HL-60/S4 (cell line): ENCODE data around the gene FAH.
"Not testable (repeated sequence)": the region's sequence is repeated elsewhere in the genome, so short reads cannot be mapped to it uniquely, and the experiment has no call there.

Experiments
- in situ Hi-C: fragments of 300-500 bp; cut with MboI; formaldehyde crosslinking; loops from 2 replicates; pipeline ENCODE4 v1.14.3; 2022; ENCODE audit warnings: low sequenced_read_pairs

FAH gene

GRCh38 chr15:80152896-80153876, at the start of gene FAH:
Gene FAH, plus strand, starts transcription at chr15:80152999. Its CDS starts 56 bp downstream, at chr15:80153055.
- in situ Hi-C loops: no loop called here

DNA sequence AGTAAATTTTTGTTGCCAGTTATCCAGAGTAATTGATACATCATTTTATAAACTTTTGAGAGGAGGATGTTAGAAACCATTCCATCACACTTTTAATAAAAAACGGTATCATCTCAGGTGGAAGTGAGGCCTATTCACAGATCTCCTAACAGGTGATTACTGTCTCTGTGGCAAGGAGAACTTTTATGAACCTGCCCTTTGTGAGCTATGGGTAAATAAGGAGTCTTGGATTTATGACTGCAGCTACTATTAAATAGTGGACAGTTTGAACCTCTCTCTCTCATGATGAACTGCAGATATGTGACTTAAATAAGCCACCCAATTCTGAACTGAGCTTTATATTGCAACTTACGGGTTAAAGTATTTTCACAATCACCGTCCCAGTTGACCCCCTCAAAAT, 47.6 kb upstream of the FAH start:
- in situ Hi-C loops: no loop called here

GRCh38 chr15:80105595-80105994, 47.2 kb upstream of the FAH start:
- in situ Hi-C loops: no loop called here

- in situ Hi-C loops: no loop called here
Measured at GRCh38 chr15:80106051-80106450, 46.7 kb upstream of the FAH start.

GRCh38 chr15:80107204-80107603, 45.6 kb upstream of the FAH start:
- in situ Hi-C loops: no loop called here

- in situ Hi-C loops: no loop called here
Measured at GRCh38 chr15:80107774-80108173, 45.0 kb upstream of the FAH start.

GRCh38 chr15:80109388-80109787, 43.4 kb upstream of the FAH start:
- in situ Hi-C loops: no loop called here

DNA sequence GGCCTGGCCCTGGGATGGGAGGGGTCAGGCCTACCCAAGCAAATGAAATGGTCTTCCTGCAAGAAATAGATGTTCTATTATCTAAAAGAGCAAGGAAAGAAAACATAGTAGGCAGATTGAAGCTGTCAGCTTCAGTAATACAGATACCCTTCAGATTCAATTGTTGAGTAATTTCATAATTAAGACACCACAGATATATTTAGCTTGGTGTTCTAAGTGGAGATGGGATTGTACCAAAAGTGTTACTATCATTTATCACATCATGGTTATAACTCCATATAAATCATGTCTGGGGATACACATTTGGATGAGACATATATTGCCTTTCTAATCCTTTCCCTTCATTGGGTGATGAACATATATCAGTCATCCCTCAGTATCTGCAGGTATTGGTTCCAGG, 41.9 kb upstream of the FAH start:
- in situ Hi-C loops: no loop called here

GRCh38 chr15:80114114-80114513, 38.7 kb upstream of the FAH start:
- in situ Hi-C loops: no loop called here

GRCh38 chr15:80115021-80115420, 37.8 kb upstream of the FAH start:
- in situ Hi-C loops: no loop called here

GRCh38 chr15:80118956-80119355, 33.8 kb upstream of the FAH start:
- in situ Hi-C loops: no loop called here

- in situ Hi-C loops: no loop called here
Measured at GRCh38 chr15:80120636-80121035, 32.2 kb upstream of the FAH start.

DNA sequence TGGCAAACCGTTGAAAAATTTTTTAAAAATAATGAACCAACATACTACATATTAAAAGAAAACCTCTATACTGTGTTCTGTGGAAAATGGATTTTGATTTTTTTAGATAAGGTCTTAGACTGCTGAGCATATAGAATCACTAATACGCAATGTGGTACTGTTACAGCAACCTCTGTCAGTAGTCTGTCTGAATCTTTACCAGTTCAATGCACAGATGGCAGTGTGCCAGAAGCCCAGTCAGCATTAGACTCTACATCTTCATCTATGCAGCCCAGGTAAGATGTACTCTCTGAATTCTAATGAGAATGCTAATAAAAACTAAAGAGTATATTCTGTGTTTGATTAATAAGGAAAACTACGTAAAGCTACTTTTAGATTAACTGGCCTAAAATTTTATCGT, 31.3 kb upstream of the FAH start:
- in situ Hi-C loops: no loop called here

DNA sequence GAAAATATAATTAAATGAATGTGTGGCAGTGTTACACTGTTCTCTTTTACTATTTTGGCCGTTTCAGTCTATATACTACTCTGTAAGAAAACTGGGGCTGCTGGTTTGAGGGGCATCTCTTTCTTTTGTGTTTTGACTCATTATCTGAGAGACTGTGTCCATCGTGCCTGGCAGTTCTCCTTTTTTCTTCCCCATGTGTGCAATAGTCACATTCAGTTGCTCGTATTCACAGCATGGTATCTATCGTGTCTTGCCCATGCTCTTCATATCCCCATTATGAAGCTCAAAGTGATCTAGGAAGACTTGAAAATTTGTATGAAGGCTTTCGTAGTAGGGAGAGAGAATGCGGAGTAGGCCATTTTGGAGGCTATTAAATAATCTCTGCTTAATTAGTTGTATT, 29.8 kb upstream of the FAH start:
- in situ Hi-C loops: no loop called here

DNA sequence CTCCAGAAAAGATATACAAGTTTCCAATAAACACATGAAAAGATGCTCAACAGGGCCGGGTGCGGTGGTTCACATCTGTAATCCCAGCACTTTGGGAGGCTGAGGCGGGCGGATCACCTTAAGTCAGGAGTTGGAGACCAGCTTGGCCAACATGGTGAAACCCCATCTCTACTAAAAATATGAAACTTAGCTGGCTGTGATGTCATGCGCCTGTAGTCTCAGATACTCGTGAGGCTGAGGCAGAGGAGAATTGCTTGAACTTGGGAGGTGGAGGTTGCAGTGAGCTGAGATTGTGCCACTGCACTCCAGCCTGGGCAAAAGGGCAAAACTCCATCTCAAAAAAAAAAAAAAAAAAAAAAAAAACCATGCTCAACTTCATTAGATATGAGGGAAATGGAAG, 25.5 kb upstream of the FAH start:
- in situ Hi-C loops: not testable (repeated sequence)

GRCh38 chr15:80127911-80128310, 24.9 kb upstream of the FAH start:
- in situ Hi-C loops: no loop called here

DNA sequence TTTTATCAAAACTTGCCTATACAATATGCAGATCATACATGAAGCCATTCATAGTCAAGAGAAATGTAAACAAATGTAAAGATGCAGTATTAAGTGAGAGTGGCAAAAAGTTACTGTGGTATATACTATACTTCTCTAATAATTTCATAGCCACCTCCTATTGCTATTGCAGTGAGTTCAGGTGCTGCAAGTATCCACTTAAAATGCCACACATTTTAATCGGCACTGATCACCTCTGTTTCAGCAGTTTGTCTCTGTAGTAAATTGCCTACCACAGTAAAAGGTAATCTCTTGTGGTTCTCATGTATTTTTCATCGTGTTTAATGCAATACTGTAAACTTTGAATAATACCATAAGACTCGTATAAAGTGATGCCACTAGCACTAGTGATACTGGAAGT, 20.4 kb upstream of the FAH start:
- in situ Hi-C loops: no loop called here

GRCh38 chr15:80136854-80137253, 15.9 kb upstream of the FAH start:
- in situ Hi-C loops: no loop called here

- in situ Hi-C loops: no loop called here
Measured at GRCh38 chr15:80138961-80139360, 13.8 kb upstream of the FAH start.

GRCh38 chr15:80140909-80141308, 11.9 kb upstream of the FAH start:
- in situ Hi-C loops: no loop called here

DNA sequence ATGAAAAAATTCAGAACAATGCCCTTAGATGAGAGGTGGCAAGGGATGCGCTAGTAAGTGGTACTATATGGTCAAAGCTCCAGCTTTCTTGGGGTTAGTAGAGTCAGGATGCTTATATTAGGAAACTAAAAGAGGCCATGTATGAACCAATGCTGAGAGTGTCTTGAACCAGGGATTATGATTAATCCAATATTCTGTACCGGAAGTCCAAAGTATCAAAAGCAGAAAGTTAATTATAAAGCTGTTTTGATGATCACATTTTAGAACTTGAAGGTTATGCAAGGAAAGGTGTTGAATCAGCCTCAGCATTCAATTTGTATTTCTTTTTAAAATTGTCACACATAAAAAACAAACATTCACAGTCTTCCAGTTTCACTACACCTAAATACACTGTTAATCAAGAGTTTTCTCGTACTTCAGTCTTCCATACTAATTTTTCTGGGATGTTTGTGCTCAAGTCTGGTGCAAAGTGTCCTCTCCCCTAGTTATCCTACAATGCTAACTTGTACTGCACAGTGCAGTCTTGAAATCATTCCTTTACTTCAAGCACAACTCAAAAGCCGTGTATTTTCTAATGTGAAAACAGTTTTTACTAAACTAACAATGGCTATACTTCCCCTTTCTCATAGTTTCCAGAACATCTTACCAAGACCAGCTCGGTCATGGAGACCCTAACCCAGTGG, 10.7 kb upstream of the FAH start:
- in situ Hi-C loops: no loop called here

GRCh38 chr15:80142646-80143045, 10.2 kb upstream of the FAH start:
- in situ Hi-C loops: no loop called here
